GM21723 (cell line): Measurements from ENCODE around the gene CCDC85B.

Source experiments
- ATAC-seq: cut with Tn5 transposase; IDR thresholded peaks from one replicate; pipeline ENCODE4 v1.9.1; 2021; ENCODE audit warnings: mild to moderate bottlenecking, moderate library complexity; ENCODE audit not compliant: unreplicated experiment

CCDC85B gene

GRCh38 chr11:65868076-65868667 lies 22.3 kb upstream of the CCDC85B start:
- ATAC-seq, result no peak

GRCh38 chr11:65868907-65869306 lies 21.6 kb upstream of the CCDC85B start:
- no peak for ATAC-seq

DNA sequence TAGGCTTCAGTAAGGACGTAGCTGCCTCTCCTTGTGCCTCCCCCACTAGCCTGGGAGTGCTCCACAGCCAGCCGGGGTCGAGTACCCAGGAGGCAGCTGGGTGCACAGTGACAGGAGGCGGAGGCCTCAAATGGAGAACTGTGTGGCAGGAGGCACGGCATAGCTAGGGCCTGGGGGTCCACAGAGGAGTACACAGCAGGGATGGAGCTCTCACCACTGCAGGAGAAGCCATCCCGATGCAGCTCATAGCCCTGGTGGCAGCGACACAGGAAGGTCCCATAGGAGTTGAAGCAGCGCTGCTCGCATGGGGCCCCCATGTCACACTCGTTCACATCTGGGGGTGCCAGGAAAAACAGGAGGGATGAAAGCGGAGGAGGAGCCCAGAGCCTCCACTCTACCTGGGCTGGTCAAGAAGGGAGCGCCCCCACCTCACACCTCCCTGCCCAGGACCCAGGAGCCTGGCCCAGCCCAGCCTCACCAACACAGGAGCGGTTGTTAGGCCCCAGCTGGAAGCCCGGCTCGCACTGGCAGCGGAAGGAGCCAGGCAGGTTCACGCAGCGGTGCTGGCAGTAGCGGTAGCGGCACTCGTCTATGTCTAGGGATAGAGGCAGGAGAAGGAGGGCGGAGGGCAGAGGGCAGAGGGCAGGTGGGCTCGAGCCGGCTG lies 20.7 kb upstream of the CCDC85B start:
- no peak for ATAC-seq

- no peak for ATAC-seq
Observed at GRCh38 chr11:65870307-65870658, 20.2 kb upstream of the CCDC85B start.

- no peak for ATAC-seq
Observed at GRCh38 chr11:65870706-65871681, 19.5 kb upstream of the CCDC85B start.

- no peak for ATAC-seq
Observed at GRCh38 chr11:65871811-65872548, 18.5 kb upstream of the CCDC85B start.

DNA sequence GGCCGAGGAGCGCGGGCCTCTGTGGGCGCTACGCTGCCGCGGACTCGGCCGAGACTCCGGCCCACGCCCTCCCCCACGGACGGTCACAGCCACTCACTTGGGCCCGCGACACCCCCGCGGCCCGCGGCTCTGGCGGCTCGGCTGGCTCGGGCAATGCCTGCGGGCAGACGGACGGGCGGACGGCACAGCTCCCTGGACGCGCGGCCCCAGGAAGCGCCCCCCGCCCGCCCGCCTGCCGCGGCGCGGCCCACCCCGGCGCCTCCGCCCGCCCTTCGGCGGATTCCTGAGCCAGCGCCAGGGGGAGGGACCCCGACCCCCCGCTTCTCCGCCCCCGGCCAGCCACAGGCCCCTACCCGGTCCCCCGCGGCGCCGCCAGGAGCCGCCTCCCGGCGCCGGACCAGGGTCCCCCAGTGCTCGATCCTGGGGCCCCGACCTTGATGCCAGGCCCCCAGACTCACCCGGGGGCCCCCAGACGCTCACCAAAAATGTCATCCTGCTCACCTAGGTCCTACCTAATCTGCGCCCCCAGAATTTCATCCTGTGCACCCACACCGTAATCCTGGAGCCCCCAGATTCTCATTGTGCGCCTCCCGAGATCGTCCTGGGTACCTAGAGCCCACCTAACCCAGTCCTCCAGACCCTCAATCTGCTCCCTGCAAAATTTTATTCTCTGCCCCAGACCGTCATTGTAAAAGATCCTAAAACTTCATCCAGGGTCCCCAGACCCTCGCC lies 17.7 kb upstream of the CCDC85B start, which contains the start of gene EFEMP2:
TSS of gene EFEMP2 (minus strand) at position 215 of the 732 bp plus-strand sequence. CDS start 446 bp downstream, outside the sequence.
- no peak for ATAC-seq

DNA sequence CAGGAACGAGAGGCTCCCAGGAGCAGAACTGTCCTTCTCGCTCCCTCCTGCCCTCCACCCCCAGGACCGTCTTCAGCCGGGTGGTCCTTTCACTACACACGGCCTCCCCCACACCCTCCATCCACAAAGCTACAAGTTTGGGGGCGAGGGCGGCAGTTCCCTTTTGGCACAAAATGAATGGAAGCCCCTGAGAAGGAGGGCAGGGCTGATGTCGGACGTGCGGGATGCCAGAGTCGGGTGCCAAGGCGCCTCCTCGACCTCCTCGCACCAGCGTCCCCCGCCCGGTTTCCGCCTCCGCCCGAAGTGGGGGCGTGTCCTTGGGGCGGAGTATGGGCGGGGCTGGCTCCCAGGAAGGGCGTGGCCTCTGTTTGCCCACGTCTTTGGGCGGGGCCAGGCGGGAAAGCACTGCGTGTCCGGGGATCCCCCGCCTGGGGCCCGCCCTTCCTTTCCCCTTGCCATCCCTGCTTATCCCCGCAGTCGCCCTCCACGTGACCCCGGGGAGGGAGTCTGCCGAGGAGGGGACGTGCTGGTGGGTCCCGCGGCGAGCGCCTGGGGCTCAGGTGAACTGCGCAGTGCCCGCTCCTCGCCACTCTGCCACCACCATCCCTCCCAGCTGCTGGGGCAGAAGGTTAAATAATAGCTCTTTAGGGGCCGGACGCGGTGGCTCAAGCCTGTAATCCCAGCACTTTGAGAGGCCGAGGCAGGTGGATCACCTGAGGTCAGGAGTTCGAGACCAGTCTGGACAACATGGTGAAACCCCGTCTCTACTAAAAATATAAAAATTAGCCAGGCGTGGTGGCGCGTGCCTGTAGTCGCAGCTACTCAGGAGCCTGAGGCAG lies 16.9 kb upstream of the CCDC85B start:
- ATAC-seq, result peak; percentile 70

GRCh38 chr11:65879617-65880016 lies 10.9 kb upstream of the CCDC85B start, which contains the start of gene CTSW:
Gene CTSW, plus strand, starts transcription at chr11:65879837. Its CDS starts 18 bp downstream, at chr11:65879855.
- no peak for ATAC-seq

DNA sequence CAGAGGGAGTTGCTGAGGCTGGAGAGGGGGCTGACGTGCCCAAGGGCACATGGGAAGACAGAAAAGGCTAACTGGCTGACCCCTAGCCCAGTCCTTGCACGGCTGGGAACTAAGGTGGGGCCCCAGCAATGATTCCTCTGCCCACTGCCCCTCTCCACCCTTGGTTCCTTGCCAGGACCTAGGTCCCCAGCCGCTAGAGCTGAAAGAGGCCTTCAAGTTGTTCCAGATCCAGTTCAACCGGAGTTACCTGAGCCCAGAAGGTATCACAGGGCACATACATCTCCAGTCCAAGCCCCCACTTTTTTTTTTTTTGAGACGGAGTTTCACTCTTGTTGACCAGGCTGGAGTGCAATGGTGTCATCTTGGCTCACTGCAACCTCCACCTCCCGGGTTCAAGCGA lies 10.4 kb upstream of the CCDC85B start:
- no peak for ATAC-seq

DNA sequence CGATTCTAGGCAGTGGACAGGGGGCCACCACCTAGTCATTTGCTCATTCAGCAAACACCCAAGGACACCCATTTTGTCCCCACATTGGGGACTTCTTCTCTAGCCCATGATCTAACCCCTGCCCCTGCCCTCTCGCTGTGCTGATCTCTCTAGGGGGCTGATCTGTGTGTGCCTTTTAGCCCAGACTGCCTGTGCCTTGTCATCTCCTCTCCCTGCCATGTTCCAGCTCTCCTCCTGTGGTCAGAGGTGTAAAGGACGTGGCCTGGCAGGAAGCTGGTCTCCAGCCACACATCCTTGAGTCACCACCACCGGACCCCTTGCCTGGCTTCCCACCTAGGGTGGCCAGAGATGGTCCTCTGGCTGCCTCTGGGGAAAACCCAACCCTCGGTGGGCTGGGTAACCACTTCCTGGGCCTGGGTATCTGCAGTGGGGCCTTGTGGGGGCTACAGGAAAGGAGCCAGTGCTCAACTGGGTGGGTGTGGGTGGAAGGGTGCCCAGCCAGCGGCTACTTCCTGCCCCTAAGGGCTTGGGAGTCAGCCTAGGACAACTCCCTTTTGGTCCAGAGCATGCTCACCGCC lies 9.5 kb upstream of the CCDC85B start:
- no peak for ATAC-seq

- no peak for ATAC-seq
Observed at GRCh38 chr11:65882120-65883057, 8.1 kb upstream of the CCDC85B start.

DNA sequence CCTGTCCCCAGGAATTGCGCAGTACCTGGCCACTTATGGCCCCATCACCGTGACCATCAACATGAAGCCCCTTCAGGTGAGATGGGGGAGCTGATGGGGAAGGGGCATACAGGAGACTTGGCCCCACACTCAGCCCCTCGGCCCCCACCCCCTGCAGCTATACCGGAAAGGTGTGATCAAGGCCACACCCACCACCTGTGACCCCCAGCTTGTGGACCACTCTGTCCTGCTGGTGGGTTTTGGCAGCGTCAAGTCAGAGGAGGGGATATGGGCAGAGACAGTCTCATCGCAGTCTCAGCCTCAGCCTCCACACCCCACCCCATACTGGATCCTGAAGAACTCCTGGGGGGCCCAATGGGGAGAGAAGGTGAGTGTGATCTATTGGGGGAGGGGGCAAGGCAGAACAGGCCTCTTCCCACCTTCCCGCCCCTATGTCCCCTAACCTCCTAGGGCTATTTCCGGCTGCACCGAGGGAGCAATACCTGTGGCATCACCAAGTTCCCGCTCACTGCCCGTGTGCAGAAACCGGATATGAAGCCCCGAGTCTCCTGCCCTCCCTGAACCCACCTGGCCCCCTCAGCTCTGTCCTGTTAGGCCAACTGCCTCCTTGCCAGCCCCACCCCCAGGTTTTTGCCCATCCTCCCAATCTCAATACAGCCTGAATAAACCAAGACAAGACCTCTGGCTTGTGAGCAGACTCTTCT lies 7.3 kb upstream of the CCDC85B start:
- no peak for ATAC-seq

- ATAC-seq, result no peak
Observed at GRCh38 chr11:65883786-65884715, 6.4 kb upstream of the CCDC85B start.

- no peak for ATAC-seq
Observed at GRCh38 chr11:65884716-65885092, 5.8 kb upstream of the CCDC85B start.

GRCh38 chr11:65885231-65885630 lies 5.2 kb upstream of the CCDC85B start:
- ATAC-seq, result no peak
